ENCODE measurements around the gene SCP2.

The SCP2 gene

GRCh38 chr1:52925571-52926005 is 1.5 kb upstream of the SCP2 start:
- TF ChIP-seq CSDC2 (CRISPR knock-in tag; IDR thresholded peaks at IDR 0.05) (no peak), POU6F1 (CRISPR knock-in tag; IDR thresholded peaks at IDR 0.05; ENCODE audit: borderline replicate concordance, low read depth) (no peak), ZFP3 (CRISPR knock-in tag; IDR thresholded peaks at IDR 0.05) (no peak), OSR1 (CRISPR knock-in tag; IDR thresholded peaks at IDR 0.05) (no peak), PPARA (CRISPR knock-in tag; IDR thresholded peaks at IDR 0.05; ENCODE audit: borderline replicate concordance) (no peak), TCF4 (CRISPR knock-in tag; IDR thresholded peaks at IDR 0.05; ENCODE audit: borderline replicate concordance) (no peak), SNAI2 (CRISPR knock-in tag; IDR thresholded peaks at IDR 0.05) (no peak), ZFP30 (CRISPR knock-in tag; IDR thresholded peaks at IDR 0.05) (no peak), TSHZ2 (CRISPR knock-in tag; IDR thresholded peaks at IDR 0.05) (no peak), TOX (CRISPR knock-in tag; IDR thresholded peaks at IDR 0.05; ENCODE audit: borderline replicate concordance) (no peak), ZC3H10 (CRISPR knock-in tag; IDR thresholded peaks at IDR 0.05) (no peak), PATZ1 (CRISPR knock-in tag; IDR thresholded peaks at IDR 0.05; ENCODE audit: borderline replicate concordance) (no peak)
- ATAC-seq = no peak

- TF ChIP-seq ZC3H10 (CRISPR knock-in tag; IDR thresholded peaks at IDR 0.05) = no peak
- TF ChIP-seq ZNF70 (CRISPR knock-in tag; IDR thresholded peaks at IDR 0.05) = no peak
- TF ChIP-seq TSHZ2 (CRISPR knock-in tag; IDR thresholded peaks at IDR 0.05) = no peak
- no peak for TF ChIP-seq OSR1 (CRISPR knock-in tag; IDR thresholded peaks at IDR 0.05)
- TF ChIP-seq ARNTL (CRISPR knock-in tag; IDR thresholded peaks at IDR 0.05; ENCODE audit: borderline replicate concordance, low read depth) = no peak
- TF ChIP-seq RARB (CRISPR knock-in tag; IDR thresholded peaks at IDR 0.05) = no peak
- no peak for TF ChIP-seq ESRRG (CRISPR knock-in tag; IDR thresholded peaks at IDR 0.05)
- no peak for TF ChIP-seq CSRNP3 (CRISPR knock-in tag; IDR thresholded peaks at IDR 0.05)
- TF ChIP-seq CSDC2 (CRISPR knock-in tag; IDR thresholded peaks at IDR 0.05) = no peak
- TF ChIP-seq PPARA (CRISPR knock-in tag; IDR thresholded peaks at IDR 0.05; ENCODE audit: borderline replicate concordance) = no peak
- TF ChIP-seq TCF4 (CRISPR knock-in tag; IDR thresholded peaks at IDR 0.05; ENCODE audit: borderline replicate concordance) = no peak
- no peak for TF ChIP-seq GLIS3 (CRISPR knock-in tag; IDR thresholded peaks at IDR 0.05)
- TF ChIP-seq TOX (CRISPR knock-in tag; IDR thresholded peaks at IDR 0.05; ENCODE audit: borderline replicate concordance) = no peak
- no peak for TF ChIP-seq ZNF8 (CRISPR knock-in tag; IDR thresholded peaks at IDR 0.05)
- no peak for TF ChIP-seq ZFP3 (CRISPR knock-in tag; IDR thresholded peaks at IDR 0.05)
- TF ChIP-seq POU6F1 (CRISPR knock-in tag; IDR thresholded peaks at IDR 0.05; ENCODE audit: borderline replicate concordance, low read depth) = no peak
- no peak for TF ChIP-seq ZFP30 (CRISPR knock-in tag; IDR thresholded peaks at IDR 0.05)
- ATAC-seq = no peak
Observed at GRCh38 chr1:52926864-52927211, 238 bp upstream of the SCP2 start.

All from SK-N-SH treated with all-trans-retinoic acid at 6 μM for 48 hours (cell line).